Mucosa of rectum (tissue), 2 donors: ENCODE measurements around the gene CHST15.

Experiments
- H3K27ac ChIP-seq, 2 donors: one replicate each; pipeline ENCODE4 v1.7.0; 2013; ENCODE audit warnings: inconsistent platforms in 2 of 2, low read depth in 2 of 2, low read length in 2 of 2
- H3K27me3 ChIP-seq, 2 donors: one replicate each; pipeline ENCODE4 v1.7.0; 2013; ENCODE audit warnings: low read length in 2 of 2; ENCODE audit not compliant: control insufficient read depth in 2 of 2, insufficient read depth in 2 of 2
- H3K36me3 ChIP-seq, 2 donors: one replicate each; pipeline ENCODE4 v1.7.0; 2013; ENCODE audit warnings: low read length in 2 of 2; ENCODE audit not compliant: control insufficient read depth in 2 of 2, insufficient read depth in 2 of 2
- H3K4me1 ChIP-seq, 2 donors: one replicate each; pipeline ENCODE4 v1.7.0; 2013; ENCODE audit warnings: low read length in 2 of 2, mild to moderate bottlenecking in 1 of 2; ENCODE audit not compliant: control insufficient read depth in 2 of 2, insufficient read depth in 2 of 2
- H3K4me3 ChIP-seq, 2 donors: one replicate each; pipeline ENCODE4 v1.7.0; 2013; ENCODE audit warnings: low read length in 2 of 2
- H3K9ac ChIP-seq, 2 donors: one replicate each; pipeline ENCODE4 v1.7.0; 2013; ENCODE audit warnings: low read length in 2 of 2, low read depth in 1 of 2, mild to moderate bottlenecking in 1 of 2
- H3K9me3 ChIP-seq, 2 donors: one replicate each; pipeline ENCODE4 v1.7.0; 2013; ENCODE audit warnings: low read length in 2 of 2; ENCODE audit not compliant: control insufficient read depth in 2 of 2
- donor health status: healthy.
- donor health status: Normal muscosa, but diverticular disease.

CHST15 gene

DNA sequence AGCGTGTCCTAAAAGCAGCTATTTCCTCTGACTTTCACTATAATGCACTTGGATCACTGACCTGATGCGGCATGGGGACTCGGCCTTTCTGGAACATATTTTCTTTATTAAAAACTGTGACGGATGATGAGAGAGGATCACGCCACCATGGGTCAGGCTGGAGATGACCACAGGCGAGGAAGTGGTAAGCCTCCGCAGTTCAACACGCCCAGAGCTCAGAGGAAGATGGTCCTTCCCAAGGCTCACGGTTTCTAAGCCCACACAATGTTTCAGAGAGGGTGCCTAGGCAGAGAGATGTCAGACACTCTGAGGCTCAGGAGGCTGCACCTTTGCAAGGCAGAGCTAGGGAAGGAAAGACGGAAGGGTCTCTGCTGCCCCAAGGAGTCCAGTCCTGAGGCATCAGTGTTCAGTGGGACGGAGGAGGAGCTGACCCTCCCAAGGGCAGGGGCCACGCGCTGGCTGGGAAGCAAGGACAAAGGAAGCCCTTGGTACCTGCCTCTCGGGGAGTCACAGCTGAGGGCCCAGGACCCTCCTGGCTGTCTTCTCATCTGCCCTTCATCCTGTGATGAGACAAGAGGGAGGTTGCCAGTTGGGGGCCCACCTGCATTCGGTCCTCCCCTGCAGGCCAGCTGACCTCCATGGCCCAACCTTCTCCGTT, 9.5 kb downstream of the CHST15 start:
- Histone ChIP-seq H3K36me3 (no peaks in the 10 kb centered on the region), H3K27ac (no peak overlapping the region), H3K4me3 (no peak overlapping the region), H3K4me1 (peaks cover 2 to 4% of the 10 kb centered on the region in 2 donors), H3K27me3 (no peaks in the 10 kb centered on the region), H3K9me3 (peaks cover 0 to 2% of the 10 kb centered on the region in 2 donors), H3K9ac (no peak overlapping the region)

DNA sequence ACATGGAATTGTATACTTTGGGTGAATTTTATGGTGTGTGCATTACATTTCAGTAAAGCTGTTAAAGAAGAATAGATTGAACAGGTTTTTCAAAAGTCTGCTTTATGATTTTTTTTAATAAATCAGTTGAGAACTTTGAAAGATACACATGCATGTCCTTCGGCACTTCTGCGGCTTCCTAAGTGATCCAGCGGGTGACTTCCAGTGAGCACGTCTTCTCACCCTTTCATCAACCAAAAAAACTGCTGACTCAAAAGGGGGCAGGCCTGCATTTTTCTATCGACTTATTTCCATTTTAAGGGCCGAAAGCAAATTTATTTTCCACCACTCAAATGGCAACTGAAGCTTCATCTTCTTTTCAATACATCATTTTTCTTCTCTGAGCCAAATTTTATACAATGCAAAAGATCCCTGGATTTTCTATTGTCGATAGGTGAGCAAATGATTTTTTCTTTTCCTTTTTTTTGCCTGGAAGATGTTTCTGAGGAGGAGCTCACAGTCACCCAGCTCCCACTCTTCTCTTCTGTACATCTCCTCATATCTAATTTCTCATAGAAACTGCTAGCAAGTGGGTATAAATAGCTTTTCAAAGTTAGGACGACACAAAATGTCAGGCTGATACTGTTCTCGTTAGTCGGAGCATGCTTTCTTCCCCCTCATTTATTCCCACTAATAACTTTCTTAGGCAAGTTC, 10.2 kb downstream of the CHST15 start:
- Histone ChIP-seq H3K27ac (no peak overlapping the region), H3K9me3 (peaks cover 0 to 2% of the 10 kb centered on the region in 2 donors), H3K4me1 (peaks cover under 1 to 2% of the 10 kb centered on the region in 2 donors), H3K27me3 (no peaks in the 10 kb centered on the region), H3K36me3 (no peaks in the 10 kb centered on the region), H3K9ac (no peak overlapping the region), H3K4me3 (no peak overlapping the region)

DNA sequence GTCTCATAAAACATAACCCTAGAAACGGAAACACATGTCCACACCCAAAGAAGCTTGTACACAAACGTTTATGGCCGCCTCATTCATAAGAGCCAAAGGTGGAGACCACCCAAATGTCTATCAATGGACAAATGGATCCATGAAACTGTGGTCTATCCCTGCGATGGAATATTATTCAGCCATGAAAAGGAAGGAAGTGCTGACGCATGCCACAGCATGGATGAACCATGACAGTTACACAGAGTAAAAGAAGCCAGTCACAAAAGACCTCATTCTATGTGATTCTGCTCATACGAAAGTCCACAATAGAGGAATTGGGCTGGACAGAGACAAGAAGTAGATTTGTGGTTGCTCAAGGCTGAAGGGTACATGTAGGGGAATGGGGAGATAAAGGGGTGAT, 10.8 kb downstream of the CHST15 start:
- H3K36me3 ChIP-seq, result no peaks in the 10 kb centered on the region
- no peak overlapping the region for H3K27ac ChIP-seq
- no peaks in the 10 kb centered on the region for H3K27me3 ChIP-seq
- no peak overlapping the region for H3K9ac ChIP-seq
- no peaks in the 10 kb centered on the region for H3K4me1 ChIP-seq
- no peak overlapping the region for H3K4me3 ChIP-seq
- peaks cover 0 to 2% of the 10 kb centered on the region in 2 donors for H3K9me3 ChIP-seq

- Histone ChIP-seq H3K27ac (no peak overlapping the region), H3K27me3 (no peaks in the 10 kb centered on the region), H3K36me3 (no peaks in the 10 kb centered on the region), H3K4me3 (no peak overlapping the region), H3K4me1 (no peaks in the 10 kb centered on the region), H3K9me3 (peaks cover 0 to 2% of the 10 kb centered on the region in 2 donors), H3K9ac (no peak overlapping the region)
Measured at GRCh38 chr10:124081547-124082140, 11.8 kb downstream of the CHST15 start.

DNA sequence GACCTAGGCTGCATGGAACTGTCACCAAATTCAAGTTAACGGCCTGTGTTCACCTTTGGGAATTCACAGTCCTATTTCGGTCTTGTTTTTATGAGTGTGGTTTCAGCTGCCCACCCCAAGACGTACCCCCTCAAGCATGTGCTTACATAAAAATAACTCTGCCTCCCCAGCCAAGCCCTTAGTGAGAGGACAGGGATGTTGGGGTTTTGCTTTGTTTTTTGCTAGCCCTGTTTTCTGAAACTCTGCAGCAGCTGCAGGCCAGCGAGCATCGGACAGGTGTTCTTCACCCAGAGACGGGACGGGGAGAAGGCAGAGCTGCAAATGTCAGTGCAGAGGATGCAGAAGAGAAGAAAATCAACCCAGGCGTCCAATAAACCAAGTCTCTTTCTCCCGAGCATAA, 13.5 kb downstream of the CHST15 start:
- H3K27ac ChIP-seq, result peak overlapping the region in 1 of 2 donors; percentile 56
- H3K27me3 ChIP-seq, result no peaks in the 10 kb centered on the region
- H3K36me3 ChIP-seq, result no peaks in the 10 kb centered on the region
- H3K4me1 ChIP-seq, result peaks cover 6 to 12% of the 10 kb centered on the region in 2 donors
- no peak overlapping the region for H3K9ac ChIP-seq
- H3K4me3 ChIP-seq, result no peak overlapping the region
- peaks cover 0 to 2% of the 10 kb centered on the region in 2 donors for H3K9me3 ChIP-seq

DNA sequence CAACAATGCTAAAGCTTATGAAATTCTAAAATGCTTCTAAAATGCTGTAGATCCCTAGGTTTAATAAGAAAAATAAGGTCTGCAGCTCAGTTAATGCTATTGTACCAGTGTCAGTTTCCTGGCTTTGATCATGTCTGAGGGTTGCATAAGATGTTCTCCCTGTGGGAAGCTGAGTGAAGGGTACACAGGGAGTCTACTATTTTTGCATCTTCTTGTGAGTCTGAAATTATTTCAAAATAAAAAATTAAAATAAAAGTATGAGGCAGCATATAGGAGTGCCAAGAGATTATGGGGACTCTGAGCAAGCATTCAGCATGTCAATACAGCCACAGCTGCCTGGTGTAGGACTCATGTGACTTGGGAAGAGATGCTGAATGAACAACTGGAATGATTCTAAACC, 14.7 kb downstream of the CHST15 start:
- Histone ChIP-seq H3K27ac (no peak overlapping the region), H3K36me3 (no peaks in the 10 kb centered on the region), H3K4me1 (peaks cover 6 to 12% of the 10 kb centered on the region in 2 donors), H3K27me3 (no peaks in the 10 kb centered on the region), H3K9me3 (peaks cover 0 to 2% of the 10 kb centered on the region in 2 donors), H3K9ac (no peak overlapping the region), H3K4me3 (no peak overlapping the region)

DNA sequence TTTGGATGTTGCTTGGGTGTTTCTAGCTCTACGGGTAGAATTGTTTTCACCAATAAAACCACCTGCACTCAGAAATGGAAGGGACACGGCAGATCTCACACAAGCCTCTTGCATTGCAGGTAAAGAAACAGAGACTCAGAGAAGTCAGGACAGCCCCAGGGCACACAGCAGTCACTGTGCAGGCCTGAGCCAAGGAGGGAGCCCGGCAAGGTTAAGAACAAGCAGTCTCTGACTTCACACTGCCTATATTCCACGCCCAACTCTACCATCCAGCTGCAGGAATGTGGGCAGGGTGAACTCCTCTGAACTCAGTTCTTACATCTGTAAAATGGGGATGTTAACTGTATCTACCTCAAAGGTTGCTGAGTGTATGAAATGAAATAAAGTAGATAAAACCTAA, 15.4 kb downstream of the CHST15 start:
- Histone ChIP-seq H3K4me1 (peaks cover 6 to 12% of the 10 kb centered on the region in 2 donors), H3K27ac (no peak overlapping the region)

GRCh38 chr10:124077208-124077993, 16.0 kb downstream of the CHST15 start:
- Histone ChIP-seq H3K4me1 (peaks cover 6 to 12% of the 10 kb centered on the region in 2 donors), H3K9ac (no peak overlapping the region), H3K9me3 (no peaks in the 10 kb centered on the region), H3K27me3 (no peaks in the 10 kb centered on the region), H3K4me3 (no peak overlapping the region), H3K27ac (no peak overlapping the region), H3K36me3 (no peaks in the 10 kb centered on the region)

More for the DNA sequence above, 15.4 kb downstream of the CHST15 start:
- Histone ChIP-seq H3K9me3 (peaks cover 0 to 2% of the 10 kb centered on the region in 2 donors), H3K36me3 (no peaks in the 10 kb centered on the region), H3K9ac (no peak overlapping the region), H3K27me3 (no peaks in the 10 kb centered on the region), H3K4me3 (no peak overlapping the region)

- Histone ChIP-seq H3K4me3 (no peak overlapping the region), H3K4me1 (peaks cover 6 to 12% of the 10 kb centered on the region in 2 donors), H3K27ac (no peak overlapping the region), H3K36me3 (no peaks in the 10 kb centered on the region), H3K9ac (no peak overlapping the region), H3K27me3 (no peaks in the 10 kb centered on the region), H3K9me3 (no peaks in the 10 kb centered on the region)
Measured at GRCh38 chr10:124076148-124076733, 17.2 kb downstream of the CHST15 start.
